Endothelial cell (in vitro differentiated cells): ENCODE results near the gene TIGD1. TPM values are rescaled to one million over a fixed set of nuclear protein-coding genes. Genes with fewer than 3 reads are reported as not detected.

Experiments used
- DNase-seq: peaks from one replicate; pipeline ENCODE4 v3.0.0; 2021; ENCODE audit warnings: low spot score
- H3K27ac Mint-ChIP-seq: one replicate; pipeline ENCODE4 v1.8.0; 2021; ENCODE audit warnings: mixed read lengths, inconsistent platforms; ENCODE audit not compliant: unreplicated experiment
- H3K27me3 Mint-ChIP-seq: one replicate; pipeline ENCODE4 v1.8.0; 2021; ENCODE audit warnings: mild to moderate bottlenecking, moderate library complexity, mixed read lengths, inconsistent platforms; ENCODE audit not compliant: unreplicated experiment
- H3K36me3 Mint-ChIP-seq: one replicate; pipeline ENCODE4 v1.8.0; 2021; ENCODE audit warnings: mild to moderate bottlenecking, low read depth, mixed read lengths, inconsistent platforms; ENCODE audit not compliant: unreplicated experiment
- H3K4me1 Mint-ChIP-seq: one replicate; pipeline ENCODE4 v1.8.0; 2021; ENCODE audit warnings: mild to moderate bottlenecking, mixed read lengths, inconsistent platforms; ENCODE audit not compliant: unreplicated experiment
- H3K4me3 Mint-ChIP-seq: one replicate; pipeline ENCODE4 v1.8.0; 2021; ENCODE audit warnings: mild to moderate bottlenecking, mixed read lengths, inconsistent platforms; ENCODE audit not compliant: unreplicated experiment
- H3K9me3 Mint-ChIP-seq: one replicate; pipeline ENCODE4 v1.8.0; 2021; ENCODE audit warnings: mixed read lengths, inconsistent platforms; ENCODE audit not compliant: unreplicated experiment
- total RNA-seq: library from RNA; stranded (reverse); fragmentation: NEBNext Ultra II Directional; extraction: Animal tissue kit (Norgen Biotek cat#: 25700); gene quantifications from one replicate; pipeline ENCODE4 v1.2.1, GENCODE V29; 2021; ENCODE audit not compliant: unreplicated experiment
- TF ChIP-seq, protein P1 (sequence below): fragments of 200-600 bp; sonication (generic); IDR thresholded peaks from one replicate; pipeline ENCODE4 v1.5.0; 2021; ENCODE audit warnings: antibody characterized with exemption; ENCODE audit not compliant: unreplicated experiment

The TIGD1 gene
- total RNA-seq, 1 donor from 2014 or later = 3.7 TPM

GRCh38 chr2:232515639-232516038 lies 34.7 kb downstream of the TIGD1 start:
- no peaks in the 10 kb centered on the region for H3K4me1 Mint-ChIP-seq

GRCh38 chr2:232513353-232513752 lies 37.0 kb downstream of the TIGD1 start:
- no peak for DNase-seq
- peaks cover 8% of the 10 kb centered on the region for H3K27me3 Mint-ChIP-seq
- no peaks in the 10 kb centered on the region for H3K9me3 Mint-ChIP-seq
- no peaks in the 10 kb centered on the region for H3K36me3 Mint-ChIP-seq
- TF ChIP-seq, protein P1, sequence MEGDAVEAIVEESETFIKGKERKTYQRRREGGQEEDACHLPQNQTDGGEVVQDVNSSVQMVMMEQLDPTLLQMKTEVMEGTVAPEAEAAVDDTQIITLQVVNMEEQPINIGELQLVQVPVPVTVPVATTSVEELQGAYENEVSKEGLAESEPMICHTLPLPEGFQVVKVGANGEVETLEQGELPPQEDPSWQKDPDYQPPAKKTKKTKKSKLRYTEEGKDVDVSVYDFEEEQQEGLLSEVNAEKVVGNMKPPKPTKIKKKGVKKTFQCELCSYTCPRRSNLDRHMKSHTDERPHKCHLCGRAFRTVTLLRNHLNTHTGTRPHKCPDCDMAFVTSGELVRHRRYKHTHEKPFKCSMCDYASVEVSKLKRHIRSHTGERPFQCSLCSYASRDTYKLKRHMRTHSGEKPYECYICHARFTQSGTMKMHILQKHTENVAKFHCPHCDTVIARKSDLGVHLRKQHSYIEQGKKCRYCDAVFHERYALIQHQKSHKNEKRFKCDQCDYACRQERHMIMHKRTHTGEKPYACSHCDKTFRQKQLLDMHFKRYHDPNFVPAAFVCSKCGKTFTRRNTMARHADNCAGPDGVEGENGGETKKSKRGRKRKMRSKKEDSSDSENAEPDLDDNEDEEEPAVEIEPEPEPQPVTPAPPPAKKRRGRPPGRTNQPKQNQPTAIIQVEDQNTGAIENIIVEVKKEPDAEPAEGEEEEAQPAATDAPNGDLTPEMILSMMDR = no peak
- H3K4me1 Mint-ChIP-seq = no peaks in the 10 kb centered on the region
- H3K4me3 Mint-ChIP-seq = no peak overlapping the region
- no peak overlapping the region for H3K27ac Mint-ChIP-seq

More at GRCh38 chr2:232515639-232516038, 34.7 kb downstream of the TIGD1 start:
- no peak overlapping the region for H3K27ac Mint-ChIP-seq
- H3K9me3 Mint-ChIP-seq = no peaks in the 10 kb centered on the region
- no peak overlapping the region for H3K4me3 Mint-ChIP-seq
- TF ChIP-seq, protein P1 = no peak
- no peaks in the 10 kb centered on the region for H3K36me3 Mint-ChIP-seq
- DNase-seq = no peak
- H3K27me3 Mint-ChIP-seq = peaks cover 7% of the 10 kb centered on the region

DNA sequence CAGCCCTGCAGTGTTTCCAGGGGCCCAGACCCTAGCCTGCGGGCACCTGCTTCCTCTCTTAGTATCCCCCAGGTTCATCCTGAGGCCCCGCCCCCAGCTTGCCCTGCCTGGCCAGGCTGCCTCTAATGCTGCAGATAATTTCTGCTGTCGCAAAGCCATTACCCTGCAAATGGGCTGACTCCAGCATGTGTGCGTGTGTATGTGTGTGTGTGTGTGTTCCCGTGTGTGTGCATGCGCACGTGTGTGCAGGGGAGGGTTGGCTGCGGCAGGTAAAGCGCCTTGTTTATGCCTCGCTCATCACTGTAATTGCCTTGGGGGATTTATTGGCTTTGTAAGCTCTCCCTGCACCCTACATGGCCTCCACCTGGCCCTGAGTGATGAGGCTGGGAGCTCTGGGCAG lies 37.8 kb downstream of the TIGD1 start:
- no peak overlapping the region for H3K27ac Mint-ChIP-seq
- no peaks in the 10 kb centered on the region for H3K4me1 Mint-ChIP-seq
- peaks cover 11% of the 10 kb centered on the region for H3K27me3 Mint-ChIP-seq
- TF ChIP-seq, protein P1 = no peak
- no peaks in the 10 kb centered on the region for H3K36me3 Mint-ChIP-seq
- H3K4me3 Mint-ChIP-seq = no peak overlapping the region
- no peaks in the 10 kb centered on the region for H3K9me3 Mint-ChIP-seq
- no peak for DNase-seq

DNA sequence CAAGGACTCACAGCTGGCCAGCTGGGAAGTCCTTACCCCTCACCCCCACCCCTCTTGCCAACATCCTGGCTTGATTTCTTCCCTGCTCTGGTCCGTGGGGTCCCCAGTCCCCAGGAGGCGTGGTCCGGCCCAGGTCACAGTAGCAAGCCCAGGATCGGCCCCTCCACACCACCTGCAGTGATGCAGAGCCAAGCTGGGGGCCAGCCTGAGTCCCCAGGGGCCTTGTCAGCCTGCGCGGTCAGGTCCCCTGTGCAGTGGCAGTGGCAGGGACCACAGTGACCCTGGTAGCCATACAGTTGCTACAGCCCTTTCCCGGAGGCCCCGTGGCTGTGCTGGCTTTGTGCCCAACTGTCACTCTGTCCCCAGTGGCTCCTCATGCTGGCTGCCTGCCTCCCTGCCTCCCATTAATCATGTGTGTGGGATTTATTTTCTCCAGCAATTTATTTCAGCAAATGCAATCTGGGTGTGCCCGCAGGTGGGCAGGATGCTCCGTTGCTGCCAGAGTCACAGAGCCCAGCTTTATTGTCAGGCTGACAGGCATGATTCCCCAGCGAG lies 38.9 kb downstream of the TIGD1 start:
- no peaks in the 10 kb centered on the region for H3K36me3 Mint-ChIP-seq
- no peak overlapping the region for H3K4me3 Mint-ChIP-seq
- TF ChIP-seq, protein P1 = no peak
- no peak overlapping the region for H3K27ac Mint-ChIP-seq
- no peaks in the 10 kb centered on the region for H3K9me3 Mint-ChIP-seq
- DNase-seq = no peak
- no peaks in the 10 kb centered on the region for H3K4me1 Mint-ChIP-seq
- peaks cover 9% of the 10 kb centered on the region for H3K27me3 Mint-ChIP-seq

- H3K4me1 Mint-ChIP-seq = no peaks in the 10 kb centered on the region
- peaks cover 16% of the 10 kb centered on the region for H3K27me3 Mint-ChIP-seq
- H3K4me3 Mint-ChIP-seq = no peak overlapping the region
- H3K9me3 Mint-ChIP-seq = no peaks in the 10 kb centered on the region
- DNase-seq = no peak
- no peaks in the 10 kb centered on the region for H3K36me3 Mint-ChIP-seq
- H3K27ac Mint-ChIP-seq = no peak overlapping the region
- TF ChIP-seq, protein P1 = no peak
These were observed 42.1 kb downstream of the TIGD1 start for GRCh38 chr2:232508251-232508650.
